ENCODE data around the gene MYADML2. TPM values are rescaled to one million over a fixed set of nuclear protein-coding genes. Genes with fewer than 3 reads are reported as not detected.
A peak's percentile ranks its signal among the peaks of the same experiment; 100 is the strongest.

MYADML2 gene
- total and polyA plus RNA-seq, 10 donors = not detected

GRCh38 chr17:81960130-81960958 is 13.3 kb upstream of the MYADML2 start:
- H3K9me3 ChIP-seq = no peaks in the 10 kb centered on the region
- H3K27me3 ChIP-seq (replicated peaks in 1 of 7) = peaks cover 4 to 85% (median 59%) of the 10 kb centered on the region in 7 donors
- intact Hi-C loops (cut with DNase I; ENCODE audit: low total_unique reads) = no loop called here
- peak overlapping the region in 7 of 8 donors; percentile 31 to 75 (median 49) for H3K4me3 ChIP-seq
- no peak overlapping the region for H3K27ac ChIP-seq
- H3K4me1 ChIP-seq = peaks cover 9 to 34% (median 24%) of the 10 kb centered on the region in 6 donors
- H3K36me3 ChIP-seq = no peaks in the 10 kb centered on the region
- WGBS, 5 donors = 3 to 7% (median 4%) methylated on average over 27 to 98 of the region's 98 CpGs
- TF ChIP-seq POLR2AphosphoS5 (IDR thresholded peaks at IDR 0.05) (no peak), CTCF (IDR thresholded peaks at IDR 0.05 in 8 of 11, conservative IDR thresholded peaks at IDR 0.05 in 3 of 11) (no peak), POLR2A (IDR thresholded peaks at IDR 0.05) (no peak)
- no peak for DNase-seq

- Histone ChIP-seq H3K27me3 (replicated peaks in 1 of 7) (peaks cover 4 to 93% (median 59%) of the 10 kb centered on the region in 7 donors), H3K4me1 (peaks cover 9 to 34% (median 24%) of the 10 kb centered on the region in 6 donors), H3K9me3 (no peaks in the 10 kb centered on the region), H3K27ac (no peak overlapping the region), H3K4me3 (peak overlapping the region; percentile 20 to 75 (median 48)), H3K36me3 (no peaks in the 10 kb centered on the region)
- 1 to 2% (median 1%) methylated on average over 35 to 112 of the region's 112 CpGs for WGBS, 5 donors
- peak; percentile 95 for DNase-seq
- intact Hi-C loops (cut with DNase I; ENCODE audit: low total_unique reads) = loop anchor here (5.0 kb wide), 1 partner anchor 63 kb away; the partner anchor contains the start of genes CENPX and LRRC45
- TF ChIP-seq CTCF (IDR thresholded peaks at IDR 0.05 in 8 of 11, conservative IDR thresholded peaks at IDR 0.05 in 3 of 11) = peak in 6 of 11 experiments; percentile 74 to 97 (median 86)
- TF ChIP-seq POLR2A (IDR thresholded peaks at IDR 0.05) = no peak
- TF ChIP-seq POLR2AphosphoS5 (IDR thresholded peaks at IDR 0.05) = peak; percentile 29 to 58 (median 47)
Measured at GRCh38 chr17:81959362-81960129, 12.5 kb upstream of the MYADML2 start.

GRCh38 chr17:81958633-81959342 is 11.8 kb upstream of the MYADML2 start:
- 62 to 77% (median 67%) methylated on average over 11 to 15 of the region's 15 CpGs for WGBS, 5 donors
- peaks cover 4 to 94% (median 59%) of the 10 kb centered on the region in 7 donors for H3K27me3 ChIP-seq (replicated peaks in 1 of 7)
- no peaks in the 10 kb centered on the region for H3K9me3 ChIP-seq
- peak overlapping the region in 4 of 8 donors; percentile 48 to 75 (median 54) for H3K4me3 ChIP-seq
- H3K4me1 ChIP-seq = peaks cover 9 to 34% (median 24%) of the 10 kb centered on the region in 6 donors
- no peak for DNase-seq
- no peak for TF ChIP-seq CTCF (IDR thresholded peaks at IDR 0.05 in 8 of 11, conservative IDR thresholded peaks at IDR 0.05 in 3 of 11)
- TF ChIP-seq POLR2A (IDR thresholded peaks at IDR 0.05) = no peak
- no peak for TF ChIP-seq POLR2AphosphoS5 (IDR thresholded peaks at IDR 0.05)
- H3K27ac ChIP-seq = no peak overlapping the region
- intact Hi-C loops (cut with DNase I; ENCODE audit: low total_unique reads) = loop anchor here (5.0 kb wide), 1 partner anchor 64 kb away; the partner anchor contains the start of genes CENPX and LRRC45
- no peaks in the 10 kb centered on the region for H3K36me3 ChIP-seq
